Measurements from ENCODE around the gene PTPMT1.

PTPMT1 gene

GRCh38 chr11:47616726-47617416, 51.5 kb downstream of the PTPMT1 start:
- peak; percentile 56 for DNase-seq

- no peak for DNase-seq
These were observed 52.0 kb downstream of the PTPMT1 start for GRCh38 chr11:47617417-47617809.

GRCh38 chr11:47620836-47621378, 55.5 kb downstream of the PTPMT1 start:
- no peak for DNase-seq

Data from 8988T (cell line).